HEK293 (cell line): ENCODE measurements around the gene LRSAM1.

Experiments used
- CTCF ChIP-seq: fragments of 450-650 bp; formaldehyde crosslinking; IDR thresholded peaks from 2 replicates; pipeline ENCODE4 v1.5.1; 2016; ENCODE audit warnings: missing biosample characterization, missing genetic modification characterization
- PATZ1 ChIP-seq: fragments of 450-650 bp; formaldehyde crosslinking; IDR thresholded peaks from 2 replicates; pipeline ENCODE4 v1.5.1; 2016; ENCODE audit warnings: missing biosample characterization, missing genetic modification characterization
- TSHZ1 ChIP-seq: fragments of 450-650 bp; formaldehyde crosslinking; IDR thresholded peaks from 2 replicates; pipeline ENCODE4 v1.5.1; 2016; ENCODE audit warnings: missing biosample characterization, missing genetic modification characterization, borderline replicate concordance
- YY1 ChIP-seq: fragments of 450-650 bp; formaldehyde crosslinking; IDR thresholded peaks from 2 replicates; pipeline ENCODE4 v1.5.1; 2018; ENCODE audit warnings: missing biosample characterization, missing genetic modification characterization
- ZNF274 ChIP-seq, 2 experiments: fragments of 200-500 bp in 1 of 2; fragments of 450-650 bp in 1 of 2; sonication (Bioruptor generic) in 1 of 2; formaldehyde crosslinking in 1 of 2; IDR thresholded peaks; 2 replicates each; pipeline versions ENCODE4 v1.5.1 to v1.6.1; 2014 to 2016; ENCODE audit warnings: borderline replicate concordance in 1 of 2, inconsistent platforms in 1 of 2, low read length in 1 of 2, missing biosample characterization in 1 of 2, missing genetic modification characterization in 1 of 2

GRCh38 chr9:127541176-127541575 lies 89.9 kb downstream of the LRSAM1 start:
- no peak for TF ChIP-seq PATZ1 (tag by site-specific recombination)
- no peak for TF ChIP-seq ZNF274 (IDR thresholded peaks at IDR 0.05; ENCODE audit: low read length)
- TF ChIP-seq ZNF274 (tag by site-specific recombination; IDR thresholded peaks at IDR 0.05; ENCODE audit: borderline replicate concordance): no peak
- no peak for TF ChIP-seq CTCF (tag by site-specific recombination)
- no peak for TF ChIP-seq TSHZ1
- no peak for TF ChIP-seq YY1 (tag by site-specific recombination)
